B cell (primary cell): Measurements from ENCODE around the gene TEAD1. TPM values are rescaled to one million over a fixed set of nuclear protein-coding genes. Genes with fewer than 3 reads are reported as not detected.

Source experiments
- ATAC-seq: fragments of 200-7000 bp; cut with Tn5 transposase; one replicate; pipeline ENCODE4 v1.10.0; 2021; ENCODE audit warnings: low read depth, mild to moderate bottlenecking, moderate number of reproducible peaks, moderate library complexity
- CTCF ChIA-PET: fragments of 350-600 bp; sonication (Branson Sonifier 250); formaldehyde crosslinking; loops from one replicate; lab custom pipeline; 2021; ENCODE audit warnings: antibody characterized with exemption, inconsistent platforms; lab: Charles Lee
- POLR2A ChIA-PET: fragments of 350-600 bp; sonication (Branson Sonifier 250); formaldehyde crosslinking; loops from one replicate; lab custom pipeline; 2021; ENCODE audit warnings: antibody characterized with exemption; lab: Charles Lee
- DNase-seq: peaks from one replicate; pipeline ENCODE4 v3.0.0; 2013
- H2AFZ ChIP-seq: 2 replicates; pipeline ENCODE4 v1.6.1; 2012; ENCODE audit warnings: mild to moderate bottlenecking, low read depth, low read length; ENCODE audit not compliant: insufficient read depth, poor library complexity, severe bottlenecking
- H3K27ac ChIP-seq, 2 donors: 1 replicate in 1 of 2; 2 replicates in 1 of 2; pipeline ENCODE4 v1.5.1; 2012 to 2013; ENCODE audit warnings: low read length in 2 of 2, mild to moderate bottlenecking in 2 of 2, moderate library complexity in 1 of 2
- H3K27me3 ChIP-seq, 4 experiments: fragments of 200-600 bp in 1 of 4; sonication (generic) in 1 of 4; replicated peaks in 1 of 4; 1 replicate in 2 of 4; 2 replicates in 2 of 4; pipeline versions ENCODE4 v1.6.1 to v1.7.0; 2013 to 2016; ENCODE audit warnings: low read length in 3 of 4, mild to moderate bottlenecking in 2 of 4, mixed read lengths in 1 of 4, moderate library complexity in 1 of 4; ENCODE audit not compliant: insufficient read depth in 4 of 4, control insufficient read depth in 3 of 4; ENCODE audit errors: control extremely low read depth in 1 of 4
- H3K36me3 ChIP-seq, 2 experiments: replicated peaks in 1 of 2; 1 replicate in 1 of 2; 2 replicates in 1 of 2; pipeline versions ENCODE4 v1.6.1 to v1.7.1; 2013; ENCODE audit warnings: low read length in 1 of 2; ENCODE audit not compliant: insufficient read depth in 2 of 2, control insufficient read depth in 1 of 2; ENCODE audit errors: control extremely low read depth in 1 of 2, extremely low read depth in 1 of 2
- H3K4me1 ChIP-seq, 2 donors: fragments of 200-600 bp in 1 of 2; sonication (generic) in 1 of 2; 1 replicate in 1 of 2; 2 replicates in 1 of 2; pipeline versions ENCODE4 v1.5.1 to v1.6.1; 2013 to 2017; ENCODE audit warnings: low read length in 2 of 2; ENCODE audit not compliant: control insufficient read depth in 2 of 2, insufficient read depth in 2 of 2
- H3K4me2 ChIP-seq: replicated peaks from 2 replicates; pipeline ENCODE3; 2012; ENCODE audit warnings: mild to moderate bottlenecking, low read depth, low read length; ENCODE audit not compliant: poor library complexity, severe bottlenecking
- H3K4me3 ChIP-seq, 5 experiments: fragments of 200-600 bp in 1 of 5; sonication (generic) in 1 of 5; 1 replicate in 3 of 5; 2 replicates in 2 of 5; pipeline versions ENCODE4 v1.5.1 to v1.7.0; 2011 to 2016; ENCODE audit warnings: low read length in 4 of 5, mild to moderate bottlenecking in 4 of 5, low read depth in 2 of 5, control low read depth in 1 of 5, moderate library complexity in 1 of 5; ENCODE audit not compliant: insufficient read depth in 1 of 5; ENCODE audit errors: control extremely low read depth in 1 of 5, extremely low read depth in 1 of 5
- H3K79me2 ChIP-seq: fragments of 200-600 bp; sonication (generic); one replicate; pipeline ENCODE4 v1.6.0; 2016; ENCODE audit warnings: low read length; ENCODE audit not compliant: control insufficient read depth, insufficient read depth
- H3K9ac ChIP-seq: fragments of 200-600 bp; sonication (generic); 2 replicates; pipeline ENCODE4 v1.6.1; 2017; ENCODE audit warnings: mild to moderate bottlenecking, low read length, moderate library complexity
- H3K9me3 ChIP-seq, 3 donors: one replicate each; pipeline versions ENCODE4 v1.6.1 to v1.7.1; 2013; ENCODE audit warnings: low read length in 2 of 3; ENCODE audit not compliant: control insufficient read depth in 2 of 3, insufficient read depth in 1 of 3; ENCODE audit errors: control extremely low read depth in 1 of 3
- H4K20me1 ChIP-seq: 2 replicates; pipeline ENCODE4 v1.6.0; 2012; ENCODE audit warnings: mild to moderate bottlenecking, low read length; ENCODE audit not compliant: insufficient read depth, control insufficient read depth, poor library complexity, severe bottlenecking
- H3K27ac Mint-ChIP-seq: one replicate; pipeline ENCODE4 v1.8.0; 2021; ENCODE audit warnings: mixed read lengths
- H3K27me3 Mint-ChIP-seq: one replicate; pipeline ENCODE4 v1.8.0; 2021; ENCODE audit warnings: mixed read lengths
- H3K4me1 Mint-ChIP-seq: one replicate; pipeline ENCODE4 v1.8.0; 2021; ENCODE audit warnings: mixed read lengths
- H3K4me3 Mint-ChIP-seq: one replicate; pipeline ENCODE4 v1.8.0; 2021; ENCODE audit warnings: mixed read lengths
- H3K9me3 Mint-ChIP-seq: one replicate; pipeline ENCODE4 v1.8.0; 2022; ENCODE audit warnings: mixed read lengths; ENCODE audit not compliant: insufficient read depth
- CTCF ChIP-seq: fragments of 200-600 bp; IDR thresholded peaks from one replicate; pipeline ENCODE4 v1.8.0; 2022; ENCODE audit warnings: antibody characterized with exemption, mild to moderate bottlenecking
- EZH2 ChIP-seq: IDR thresholded peaks from 2 replicates; pipeline ENCODE4 v1.6.1; 2012; ENCODE audit warnings: borderline replicate concordance, low read depth, mild to moderate bottlenecking, moderate library complexity, low read length; ENCODE audit not compliant: insufficient read depth, poor library complexity, severe bottlenecking
- WGBS: methylation state at CpG from one replicate; pipeline ENCODE4 v1.1.5; 2013; ENCODE audit warnings: missing lambda C conversion rate; ENCODE audit not compliant: insufficient coverage; 5-methylcytosine and 5-hydroxymethylcytosine counted together
- intact Hi-C: fragments of 100-400 bp; cut with micrococcal nuclease; formaldehyde crosslinking; loops from one replicate; pipeline ENCODE4 v1.10.0; 2022
- polyA plus RNA-seq: library from polyadenylated mRNA; depleted of rRNA; stranded (reverse); fragments of >200 nt; gene quantifications from 2 replicates; pipeline ENCODE4 v1.2.3, GENCODE V29; 2012
- total RNA-seq, 2 donors: library from RNA; stranded (reverse); fragments of 120-200 nt in 1 of 2; gene quantifications; 1 replicate in 1 of 2; 2 replicates in 1 of 2; pipeline versions ENCODE4 v1.2.3 to v1.2.4, GENCODE V29; 2013 to 2022

TEAD1 gene
- total and polyA plus RNA-seq, 2 donors (not counting 1 experiment from before 2014, with no cell fraction given): 0.30 TPM; not detected in 1

DNA sequence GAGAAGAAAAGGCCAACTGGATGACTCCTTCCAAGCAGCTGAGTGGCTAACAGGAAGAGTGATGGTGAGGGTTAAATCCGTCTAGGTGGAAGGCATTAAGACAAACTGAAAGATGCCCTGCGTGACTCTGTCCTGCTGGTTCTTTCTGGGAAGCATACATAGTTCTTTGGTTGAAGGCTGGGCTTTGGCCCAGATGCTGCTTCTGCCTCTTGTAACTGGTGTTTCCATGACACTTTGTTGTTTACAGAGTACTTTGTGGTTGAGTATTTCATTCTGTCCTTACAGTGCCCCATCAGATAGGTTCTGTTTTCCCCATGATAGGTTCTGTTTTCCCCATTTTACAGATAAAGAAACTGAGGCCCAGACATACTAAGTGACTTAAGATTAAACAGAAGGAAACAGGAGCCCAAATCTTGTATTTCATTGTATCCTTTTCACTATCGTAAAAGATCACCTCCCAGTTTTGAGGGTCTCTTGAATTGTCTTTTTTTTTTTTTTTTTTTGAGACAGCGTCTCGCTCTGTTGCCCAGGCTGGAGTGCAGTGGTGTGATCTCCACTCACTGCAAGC lies 210.6 kb downstream of the TEAD1 start:
- H3K9me3 Mint-ChIP-seq: no peaks in the 10 kb centered on the region
- intact Hi-C loops: no loop called here
- no peak for ATAC-seq
- H3K4me3 Mint-ChIP-seq: no peak overlapping the region
- H3K36me3 ChIP-seq: no peaks in the 10 kb centered on the region
- peaks cover 12% of the 10 kb centered on the region for H3K27me3 Mint-ChIP-seq
- H3K4me3 ChIP-seq: no peak overlapping the region
- no peak overlapping the region for H3K9ac ChIP-seq
- no peaks in the 10 kb centered on the region for H4K20me1 ChIP-seq
- DNase-seq: no peak
- WGBS: 73% methylated on average over 2 of the region's 5 CpGs
- H3K4me2 ChIP-seq: no peak overlapping the region
- H2AFZ ChIP-seq: no peak overlapping the region
- no peak for TF ChIP-seq EZH2
- TF ChIP-seq CTCF: no peak
- H3K27me3 ChIP-seq: no peaks in the 10 kb centered on the region
- no peaks in the 10 kb centered on the region for H3K4me1 ChIP-seq
- no peaks in the 10 kb centered on the region for H3K79me2 ChIP-seq
- ChIA-PET POLR2A (no interaction called here), CTCF (no interaction called here)
- no peak overlapping the region for H3K27ac ChIP-seq
- no peak overlapping the region for H3K27ac Mint-ChIP-seq
- no peaks in the 10 kb centered on the region for H3K4me1 Mint-ChIP-seq
- H3K9me3 ChIP-seq: peaks cover 0 to 3% (median 0%) of the 10 kb centered on the region in 3 donors

DNA sequence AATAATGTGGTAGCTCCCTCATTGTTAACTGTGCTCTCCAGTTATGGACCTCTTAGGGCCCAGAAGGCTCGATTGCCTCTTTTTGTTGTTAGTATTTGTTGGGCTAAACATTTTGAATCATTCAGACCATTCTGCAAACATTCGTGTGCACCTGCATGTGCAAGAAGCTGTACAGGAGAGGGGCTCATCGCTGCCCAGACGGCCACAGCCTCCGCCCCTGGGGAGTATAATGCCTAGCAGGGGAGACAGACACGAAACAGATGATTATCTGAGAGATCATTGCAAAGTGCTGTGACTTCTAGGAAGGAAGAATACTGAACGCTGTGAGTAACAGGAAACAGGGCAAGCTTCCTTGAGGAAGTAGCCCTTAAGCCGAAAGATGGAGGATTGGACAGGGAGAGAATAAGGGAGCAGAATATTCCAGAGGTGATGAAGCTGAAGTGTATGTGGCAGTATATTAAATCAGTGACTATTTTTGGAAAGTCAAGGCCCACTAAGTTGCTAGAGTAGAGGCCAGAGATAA lies 211.6 kb downstream of the TEAD1 start:
- CTCF ChIA-PET: no interaction called here
- Histone ChIP-seq H3K9ac (no peak overlapping the region), H3K36me3 (no peaks in the 10 kb centered on the region), H3K27me3 (no peaks in the 10 kb centered on the region), H2AFZ (no peak overlapping the region), H4K20me1 (no peaks in the 10 kb centered on the region), H3K9me3 (peaks cover 0 to 3% (median 0%) of the 10 kb centered on the region in 3 donors), H3K4me2 (no peak overlapping the region), H3K4me1 (no peaks in the 10 kb centered on the region), H3K4me3 (no peak overlapping the region), H3K27ac (no peak overlapping the region), H3K79me2 (no peaks in the 10 kb centered on the region)
- H3K9me3 Mint-ChIP-seq: no peaks in the 10 kb centered on the region
- H3K4me3 Mint-ChIP-seq: no peak overlapping the region
- POLR2A ChIA-PET: no interaction called here
- 93% methylated on average over 7 of the region's 8 CpGs for WGBS
- H3K27ac Mint-ChIP-seq: no peak overlapping the region
- DNase-seq (no peak), ATAC-seq (no peak)
- no peaks in the 10 kb centered on the region for H3K4me1 Mint-ChIP-seq
- TF ChIP-seq EZH2: no peak
- no peak for TF ChIP-seq CTCF
- H3K27me3 Mint-ChIP-seq: peaks cover 11% of the 10 kb centered on the region
- intact Hi-C loops: no loop called here
